GM12872 (cell line): Measurements from ENCODE around the gene MAP3K5.

Experiments used
- TF ChIP-seq, protein P1 (sequence below): IDR thresholded peaks from 3 replicates; pipeline ENCODE4 v1.5.1; 2011; ENCODE audit warnings: low read depth, mild to moderate bottlenecking, low read length, moderate library complexity; ENCODE audit not compliant: insufficient read depth

MAP3K5 gene

DNA sequence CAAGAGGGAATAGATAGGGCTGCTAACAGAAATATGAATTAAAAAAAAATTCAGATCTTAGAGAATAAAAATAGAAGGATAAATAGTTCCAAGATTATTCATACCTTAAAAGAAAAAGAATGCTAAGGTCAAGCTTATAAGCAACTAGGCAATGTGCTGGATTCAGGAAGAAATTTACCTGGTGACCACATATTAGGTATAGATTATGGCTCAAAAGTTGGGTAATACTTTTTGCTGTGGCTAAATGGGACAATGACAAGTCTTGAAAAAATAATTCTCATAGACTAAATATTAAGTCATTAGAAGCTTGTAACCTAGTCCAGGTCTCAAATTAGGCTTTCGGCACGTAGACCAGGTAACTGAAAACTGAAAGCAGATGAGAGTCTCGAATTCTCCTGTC is 17.2 kb downstream of the MAP3K5 start:
- TF ChIP-seq, protein P1, sequence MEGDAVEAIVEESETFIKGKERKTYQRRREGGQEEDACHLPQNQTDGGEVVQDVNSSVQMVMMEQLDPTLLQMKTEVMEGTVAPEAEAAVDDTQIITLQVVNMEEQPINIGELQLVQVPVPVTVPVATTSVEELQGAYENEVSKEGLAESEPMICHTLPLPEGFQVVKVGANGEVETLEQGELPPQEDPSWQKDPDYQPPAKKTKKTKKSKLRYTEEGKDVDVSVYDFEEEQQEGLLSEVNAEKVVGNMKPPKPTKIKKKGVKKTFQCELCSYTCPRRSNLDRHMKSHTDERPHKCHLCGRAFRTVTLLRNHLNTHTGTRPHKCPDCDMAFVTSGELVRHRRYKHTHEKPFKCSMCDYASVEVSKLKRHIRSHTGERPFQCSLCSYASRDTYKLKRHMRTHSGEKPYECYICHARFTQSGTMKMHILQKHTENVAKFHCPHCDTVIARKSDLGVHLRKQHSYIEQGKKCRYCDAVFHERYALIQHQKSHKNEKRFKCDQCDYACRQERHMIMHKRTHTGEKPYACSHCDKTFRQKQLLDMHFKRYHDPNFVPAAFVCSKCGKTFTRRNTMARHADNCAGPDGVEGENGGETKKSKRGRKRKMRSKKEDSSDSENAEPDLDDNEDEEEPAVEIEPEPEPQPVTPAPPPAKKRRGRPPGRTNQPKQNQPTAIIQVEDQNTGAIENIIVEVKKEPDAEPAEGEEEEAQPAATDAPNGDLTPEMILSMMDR = no peak

DNA sequence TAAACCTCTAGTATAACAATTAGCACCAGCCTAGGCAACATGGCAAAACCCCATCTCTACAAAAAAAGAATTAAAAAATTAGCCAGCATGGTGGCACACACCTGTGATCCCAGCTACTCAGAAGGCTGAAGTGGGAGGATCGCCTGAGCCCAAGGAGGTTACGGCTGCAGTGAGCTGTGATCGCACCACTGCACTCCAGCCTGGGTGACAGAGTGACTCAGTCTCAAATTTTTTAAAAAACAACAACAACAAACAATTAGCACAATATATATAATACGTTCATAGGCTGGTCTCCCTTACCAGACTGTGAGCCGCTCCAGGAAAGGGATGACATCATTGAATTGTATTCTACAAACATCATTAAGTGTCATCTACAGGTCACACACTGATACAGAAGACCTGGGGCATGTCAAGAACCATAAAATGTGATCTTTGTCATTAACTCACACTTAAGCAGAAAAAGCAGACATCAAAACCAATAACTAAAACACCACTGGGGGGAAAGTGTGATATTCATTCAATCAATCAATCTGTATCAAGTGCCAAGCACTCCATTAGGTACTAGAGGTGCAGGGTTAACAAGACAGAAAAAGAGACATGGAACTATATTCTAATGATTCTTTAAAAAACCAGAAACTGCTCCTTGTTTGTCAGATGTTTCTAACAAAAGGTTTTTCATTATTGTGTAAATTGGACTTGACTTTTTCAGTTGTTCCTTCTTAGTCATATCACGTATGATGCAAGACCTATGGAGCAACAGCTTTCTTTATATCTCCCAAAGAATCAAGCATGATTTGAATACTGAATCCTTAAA is 17.8 kb downstream of the MAP3K5 start:
- TF ChIP-seq, protein P1 = no peak

DNA sequence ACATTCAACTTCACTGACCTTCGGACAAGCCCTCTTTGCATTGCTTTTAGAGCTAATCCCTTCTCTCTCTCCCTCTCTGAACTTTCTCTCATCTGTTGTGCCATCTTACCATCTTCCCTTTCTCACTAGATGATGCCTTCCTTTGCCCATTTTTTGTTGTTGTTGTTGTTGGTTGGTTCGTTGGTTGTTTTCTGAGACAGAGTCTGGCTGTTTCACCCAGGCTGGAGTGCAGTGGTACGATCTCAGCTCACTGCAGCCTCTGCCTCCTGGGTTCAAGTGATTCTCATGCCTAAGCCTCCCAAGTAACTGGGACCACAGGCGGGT is 18.8 kb downstream of the MAP3K5 start:
- TF ChIP-seq, protein P1 = no peak

DNA sequence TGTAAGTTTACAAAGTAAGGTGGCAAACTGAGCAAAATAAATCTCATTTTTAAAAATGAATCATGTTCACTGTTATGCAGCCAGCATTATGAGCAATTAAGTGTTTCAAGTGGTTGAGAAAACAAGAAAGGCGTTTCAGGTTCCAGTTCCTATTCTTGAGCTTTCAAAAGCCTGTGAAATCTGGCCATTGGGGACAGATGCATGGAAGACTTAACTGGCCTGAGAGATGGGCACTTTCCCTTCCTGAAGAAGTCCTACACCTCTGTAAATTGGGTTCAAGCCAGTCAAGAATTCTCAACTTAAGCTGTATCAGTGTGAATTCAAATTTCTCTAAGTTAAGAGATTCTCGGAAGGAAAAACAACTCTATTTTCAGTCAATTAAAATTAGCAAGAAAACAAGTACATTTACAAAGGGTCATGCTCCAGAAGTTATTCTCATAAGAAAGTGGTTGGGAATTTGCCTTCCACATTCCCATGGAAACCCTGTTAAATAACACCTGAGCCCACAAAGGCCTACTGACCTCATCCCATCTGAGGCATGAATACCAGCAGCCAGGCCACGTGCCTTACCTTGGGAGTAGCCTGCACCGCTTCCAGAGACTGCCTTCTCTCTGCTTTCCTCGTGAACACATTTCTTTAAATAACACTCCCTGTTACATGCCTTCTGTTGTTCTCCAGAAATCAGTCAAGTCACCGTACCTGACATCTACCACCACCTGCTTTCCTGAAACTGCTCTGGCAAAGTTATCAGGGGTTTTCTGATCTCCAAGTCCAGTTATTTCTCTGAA is 19.4 kb downstream of the MAP3K5 start:
- TF ChIP-seq, protein P1 = no peak

DNA sequence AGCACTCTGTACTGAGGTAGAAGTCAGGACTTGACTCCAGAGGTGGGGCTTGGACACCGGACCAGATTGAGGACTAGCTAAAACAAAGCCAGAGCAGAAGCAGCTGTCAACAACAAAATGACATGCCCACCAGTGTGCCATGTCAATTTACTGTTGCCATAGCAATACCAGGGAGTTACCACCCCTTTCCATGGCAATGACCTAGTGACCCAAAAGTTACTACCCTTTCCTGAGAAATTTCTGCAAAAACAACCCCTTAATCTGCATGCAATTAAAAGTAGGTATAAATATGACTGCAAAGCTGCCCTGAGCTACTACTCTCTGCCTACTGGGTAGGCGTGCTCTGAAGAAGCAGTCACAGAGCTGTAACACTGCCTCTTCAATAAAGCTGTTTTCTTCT is 21.0 kb downstream of the MAP3K5 start:
- TF ChIP-seq, protein P1 = no peak

DNA sequence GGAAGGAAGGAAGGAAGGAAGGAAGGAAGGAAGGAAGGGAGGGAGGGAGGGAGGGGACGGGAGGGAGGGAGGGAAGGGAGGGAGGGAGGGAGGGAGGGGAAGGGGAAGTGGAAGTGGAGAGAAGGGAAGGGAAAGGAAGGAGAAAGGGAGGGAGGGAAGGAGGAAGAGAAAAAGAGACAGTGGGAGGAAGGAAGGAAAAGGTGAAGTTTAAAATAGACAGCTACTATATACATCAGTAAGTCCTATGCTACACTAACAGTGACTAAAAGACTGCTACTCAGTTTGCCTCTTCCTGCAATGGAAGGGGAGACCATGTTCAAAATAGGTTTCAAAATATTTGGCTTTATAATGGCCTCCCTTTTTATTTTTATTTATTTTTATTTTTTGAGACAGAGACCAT is 22.5 kb downstream of the MAP3K5 start:
- TF ChIP-seq, protein P1 = no peak

DNA sequence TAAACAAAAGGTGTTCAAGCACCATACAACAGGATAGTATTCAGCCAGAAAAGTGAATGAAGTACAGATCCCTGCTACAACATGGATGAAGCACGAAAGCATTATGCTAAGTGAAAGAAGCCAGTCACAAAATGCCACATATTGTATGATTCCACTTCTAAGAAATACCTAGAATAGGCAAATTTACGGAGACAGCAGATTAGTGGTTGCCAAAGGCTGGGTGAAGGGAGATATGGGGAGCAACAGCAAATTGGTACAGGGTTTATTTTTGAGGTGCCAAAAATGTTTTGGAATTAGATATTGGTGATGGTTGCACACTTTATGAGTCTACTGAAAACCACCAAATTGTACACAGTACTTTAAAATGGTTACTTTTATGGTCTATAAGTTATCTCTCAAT is 23.2 kb downstream of the MAP3K5 start:
- TF ChIP-seq, protein P1 = no peak
